PC-3 (cell line): ENCODE results near the gene RALGPS1. TPM values are rescaled to one million over a fixed set of nuclear protein-coding genes. Genes with fewer than 3 reads are reported as not detected.

ENCODE experiments used
- ATAC-seq: fragments of 200-7000 bp; cut with Tn5 transposase; 2 replicates; pipeline ENCODE4 v1.9.1; 2020; ENCODE audit warnings: mild to moderate bottlenecking, moderate library complexity
- BruUV-seq: library from RNA; stranded (reverse); fragments of 400-500 nt; replicated peaks from 2 replicates; lab custom pipeline; 2021; lab: Mats Ljungman, UMichigan
- CTCF ChIA-PET: fragments of 300-600 bp; sonication (Branson Sonifier 250); formaldehyde crosslinking; loops from one replicate; lab custom pipeline; 2022; ENCODE audit warnings: antibody characterized with exemption; lab: Charles Lee
- POLR2A ChIA-PET: fragments of 300-600 bp; sonication (Branson Sonifier 250); formaldehyde crosslinking; loops from one replicate; lab custom pipeline; 2022; ENCODE audit warnings: antibody characterized with exemption; ENCODE audit not compliant: unreplicated experiment; lab: Charles Lee
- DNase-seq: peaks from one replicate; pipeline ENCODE4 v3.0.0-alpha.2; 2015
- H2AFZ ChIP-seq: fragments of 300-600 bp; sonication (generic); 2 replicates; pipeline ENCODE4 v1.6.0; 2016; ENCODE audit warnings: antibody characterized with exemption, low read length
- H3F3A ChIP-seq: fragments of 300-600 bp; sonication (generic); one replicate; pipeline ENCODE4 v1.6.0; 2017; ENCODE audit warnings: antibody characterized with exemption, low read length, control low read depth, mild to moderate bottlenecking; ENCODE audit not compliant: unreplicated experiment
- H3K27ac ChIP-seq: fragments of 300-600 bp; sonication (generic); 2 replicates; pipeline ENCODE4 v1.5.1; 2016; ENCODE audit warnings: mild to moderate bottlenecking, low read length
- H3K27me3 ChIP-seq: fragments of 300-600 bp; sonication (generic); 2 replicates; pipeline ENCODE4 v1.6.1; 2016; ENCODE audit warnings: low read length, mixed read lengths
- H3K36me3 ChIP-seq: fragments of 300-600 bp; sonication (generic); 2 replicates; pipeline ENCODE4 v1.6.1; 2016; ENCODE audit warnings: low read depth, mixed run types, low read length, mixed read lengths
- H3K4me1 ChIP-seq: fragments of 300-600 bp; sonication (generic); 2 replicates; pipeline ENCODE4 v1.5.1; 2016; ENCODE audit warnings: low read length; ENCODE audit not compliant: insufficient read depth
- H3K4me2 ChIP-seq: fragments of 300-600 bp; sonication (generic); 2 replicates; pipeline ENCODE4 v1.6.0; 2016; ENCODE audit warnings: low read length
- H3K4me3 ChIP-seq: fragments of 300-600 bp; sonication (generic); 2 replicates; pipeline ENCODE4 v1.5.1; 2016; ENCODE audit warnings: mild to moderate bottlenecking, low read length, mixed read lengths
- H3K79me2 ChIP-seq: fragments of 300-600 bp; sonication (generic); 2 replicates; pipeline ENCODE4 v1.6.1; 2017; ENCODE audit warnings: low read length, mixed read lengths
- H3K9ac ChIP-seq: fragments of 300-600 bp; sonication (generic); 2 replicates; pipeline ENCODE4 v1.6.0; 2016; ENCODE audit warnings: mild to moderate bottlenecking, low read length
- H3K9me2 ChIP-seq: fragments of 300-600 bp; sonication (generic); replicated peaks from 2 replicates; pipeline ENCODE4 v1.6.1; 2016; ENCODE audit warnings: mixed run types, low read length, mixed read lengths
- H3K9me3 ChIP-seq: fragments of 300-600 bp; sonication (generic); 2 replicates; pipeline ENCODE4 v1.6.1; 2016; ENCODE audit warnings: low read length, mixed read lengths
- H4K20me1 ChIP-seq: fragments of 300-600 bp; sonication (generic); 2 replicates; pipeline ENCODE4 v1.6.1; 2016; ENCODE audit warnings: low read length, mixed read lengths
- CTCF ChIP-seq: fragments of 300-600 bp; sonication (generic); conservative IDR thresholded peaks from 2 replicates; pipeline ENCODE4 v1.5.1; 2017; ENCODE audit warnings: antibody characterized with exemption, low read depth, mild to moderate bottlenecking, low read length
- EZH2 ChIP-seq: fragments of 300-600 bp; sonication (generic); IDR thresholded peaks from one replicate; pipeline ENCODE4 v1.6.1; 2017; ENCODE audit warnings: antibody characterized with exemption, mild to moderate bottlenecking, low read length; ENCODE audit not compliant: unreplicated experiment
- EZH2phosphoT487 ChIP-seq: fragments of 300-600 bp; sonication (generic); IDR thresholded peaks from 2 replicates; pipeline ENCODE4 v1.6.1; 2018; ENCODE audit warnings: mild to moderate bottlenecking, antibody characterized with exemption, low read length, borderline replicate concordance
- intact Hi-C: fragments of 100-400 bp; cut with micrococcal nuclease; formaldehyde crosslinking; loops from 2 replicates; pipeline ENCODE4 v1.9.0; 2023
- total RNA-seq: library from RNA; depleted of rRNA; stranded (reverse); fragments of >200 nt; gene quantifications from 2 replicates; pipeline ENCODE4 v1.2.3, GENCODE V29; 2014

RALGPS1 gene
- total RNA-seq, 1 experiment from 2014 or later = 10.2 TPM

- CTCF ChIA-PET = no interaction called here
- Histone ChIP-seq H3K9me2 (no peaks in the 10 kb centered on the region), H3K27me3 (no peaks in the 10 kb centered on the region), H3K4me2 (no peak overlapping the region), H3K4me3 (no peak overlapping the region), H3K36me3 (no peaks in the 10 kb centered on the region), H4K20me1 (no peaks in the 10 kb centered on the region), H3K9me3 (no peaks in the 10 kb centered on the region), H3K9ac (no peak overlapping the region), H3K27ac (no peak overlapping the region), H3F3A (no peaks in the 10 kb centered on the region), H3K79me2 (no peaks in the 10 kb centered on the region), H2AFZ (no peak overlapping the region), H3K4me1 (no peaks in the 10 kb centered on the region)
- no TSS peak for BruUV-seq
- ATAC-seq (no peak), DNase-seq (no peak)
- TF ChIP-seq EZH2phosphoT487 (no peak), CTCF (no peak), EZH2 (no peak)
- intact Hi-C loops = no loop called here
- POLR2A ChIA-PET = no interaction called here
These were observed 31.8 kb upstream of the RALGPS1 start for GRCh38 chr9:126882746-126883145.

GRCh38 chr9:126883636-126884035 is 30.9 kb upstream of the RALGPS1 start:
- ChIA-PET POLR2A (no interaction called here), CTCF (no interaction called here)
- no peaks in the 10 kb centered on the region for H3K79me2 ChIP-seq
- no peaks in the 10 kb centered on the region for H4K20me1 ChIP-seq
- TF ChIP-seq CTCF = no peak
- no peak for TF ChIP-seq EZH2phosphoT487
- TF ChIP-seq EZH2 = no peak
- H3K4me3 ChIP-seq = no peak overlapping the region
- no peaks in the 10 kb centered on the region for H3K4me1 ChIP-seq
- H3K9me3 ChIP-seq = no peaks in the 10 kb centered on the region
- DNase-seq = no peak
- no peak overlapping the region for H2AFZ ChIP-seq
- no peak for ATAC-seq
- H3F3A ChIP-seq = no peaks in the 10 kb centered on the region
- H3K27me3 ChIP-seq = no peaks in the 10 kb centered on the region
- H3K9me2 ChIP-seq = no peaks in the 10 kb centered on the region
- no peaks in the 10 kb centered on the region for H3K36me3 ChIP-seq
- H3K9ac ChIP-seq = no peak overlapping the region
- intact Hi-C loops = no loop called here
- no TSS peak for BruUV-seq
- no peak overlapping the region for H3K27ac ChIP-seq
- H3K4me2 ChIP-seq = no peak overlapping the region

DNA sequence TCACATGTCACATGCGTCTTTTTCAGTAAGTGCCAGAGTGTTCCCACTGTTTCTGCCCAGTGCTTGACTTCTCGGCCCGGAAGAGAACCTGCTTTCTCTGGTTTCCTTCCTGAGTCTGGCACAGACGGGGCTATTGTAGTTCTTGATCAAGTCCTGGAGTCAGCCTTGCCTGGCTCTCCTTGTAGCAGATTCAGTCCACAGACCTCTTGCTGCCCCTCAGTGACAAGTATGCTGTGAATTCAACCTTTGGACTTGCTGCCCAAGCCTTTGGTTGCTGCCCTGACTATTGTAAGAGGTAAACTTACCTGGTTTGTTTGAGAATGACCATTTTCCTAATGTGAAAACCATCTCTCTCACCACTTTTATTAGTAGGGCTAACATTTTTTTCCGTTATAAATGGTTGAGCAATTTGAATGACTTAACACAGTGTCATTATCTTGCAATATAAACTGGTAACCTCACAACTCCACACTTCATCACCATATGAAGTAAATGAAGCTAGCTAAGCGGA is 29.4 kb upstream of the RALGPS1 start:
- Histone ChIP-seq H4K20me1 (no peaks in the 10 kb centered on the region), H3K4me2 (no peak overlapping the region), H3K9me3 (no peaks in the 10 kb centered on the region), H3K27ac (no peak overlapping the region), H2AFZ (no peak overlapping the region), H3K27me3 (no peaks in the 10 kb centered on the region), H3K36me3 (no peaks in the 10 kb centered on the region), H3K4me3 (no peak overlapping the region), H3F3A (no peaks in the 10 kb centered on the region), H3K79me2 (no peaks in the 10 kb centered on the region), H3K4me1 (no peaks in the 10 kb centered on the region), H3K9me2 (no peaks in the 10 kb centered on the region), H3K9ac (no peak overlapping the region)
- no peak for ATAC-seq
- no peak for TF ChIP-seq EZH2phosphoT487
- TF ChIP-seq CTCF = no peak
- no peak for TF ChIP-seq EZH2
- no peak for DNase-seq
- intact Hi-C loops = no loop called here
- CTCF ChIA-PET = no interaction called here
- no TSS peak for BruUV-seq
- POLR2A ChIA-PET = no interaction called here
